Endothelial cell of umbilical vein (primary cell): ENCODE data around the gene FOXP1. TPM values are rescaled to one million over a fixed set of nuclear protein-coding genes. Genes with fewer than 3 reads are reported as not detected.

Experiments
- BruUV-seq: library from RNA; stranded (reverse); fragments of 400-500 nt; replicated peaks from 2 replicates; lab custom pipeline; 2021; lab: Mats Ljungman, UMichigan
- CTCF ChIA-PET: fragments of 300-600, 350-600 bp; sonication (Branson Sonifier 250); formaldehyde crosslinking; loops from one replicate; lab custom pipeline; 2021; ENCODE audit warnings: antibody characterized with exemption, inconsistent platforms; lab: Charles Lee
- POLR2A ChIA-PET: fragments of 300-600, 350-600 bp; sonication (Branson Sonifier 250); formaldehyde crosslinking; loops from one replicate; lab custom pipeline; 2021; ENCODE audit warnings: antibody characterized with exemption, inconsistent platforms; lab: Charles Lee
- DNase-seq: peaks from one replicate; pipeline ENCODE4 v3.0.0-alpha.2; 2011; ENCODE audit warnings: low read depth, low spot score
- FAIRE-seq: peaks from 2 replicates; lab custom pipeline; 2011; peaks lifted over from hg19 to GRCh38; lab: Jason Lieb, UNC
- H2AFZ ChIP-seq: 2 replicates; pipeline ENCODE4 v1.6.0; 2012; ENCODE audit warnings: low read depth, low read length, control low read depth, inconsistent platforms
- H3K27ac ChIP-seq: 2 replicates; pipeline ENCODE4 v1.5.1; 2011; ENCODE audit warnings: low read depth, mild to moderate bottlenecking, control low read depth, low read length, moderate library complexity; ENCODE audit not compliant: insufficient read depth
- H3K27me3 ChIP-seq, 2 experiments: 2 replicates each; pipeline versions ENCODE4 v1.6.0 to v1.6.1; 2011; ENCODE audit warnings: low read length in 2 of 2, mixed read lengths in 1 of 2; ENCODE audit not compliant: control insufficient read depth in 2 of 2, insufficient read depth in 2 of 2
- H3K36me3 ChIP-seq, 2 experiments: 2 replicates in 1 of 2; 3 replicates in 1 of 2; pipeline ENCODE4 v1.5.1; 2011; ENCODE audit warnings: low read length in 2 of 2, mild to moderate bottlenecking in 1 of 2, moderate library complexity in 1 of 2; ENCODE audit not compliant: control insufficient read depth in 2 of 2, insufficient read depth in 2 of 2; ENCODE audit errors: extremely low read depth in 1 of 2
- H3K4me1 ChIP-seq: 3 replicates; pipeline ENCODE4 v1.5.1; 2011; ENCODE audit warnings: mild to moderate bottlenecking, low read length; ENCODE audit not compliant: control insufficient read depth, insufficient read depth; ENCODE audit errors: extremely low read depth
- H3K4me2 ChIP-seq: 2 replicates; pipeline ENCODE4 v1.6.1; 2011; ENCODE audit warnings: low read length, control low read depth, mixed read lengths; ENCODE audit not compliant: insufficient read depth
- H3K4me3 ChIP-seq, 3 experiments: fragments of 200-600 bp in 1 of 3; sonication (generic), shearing (Covaris generic) in 1 of 3; replicated peaks in 1 of 3; 2 replicates each; pipeline ENCODE4 v1.5.1; 2011 to 2016; ENCODE audit warnings: control low read depth in 3 of 3, low read length in 3 of 3, mild to moderate bottlenecking in 2 of 3, inconsistent platforms in 1 of 3, low read depth in 1 of 3, moderate library complexity in 1 of 3; ENCODE audit not compliant: insufficient read depth in 1 of 3
- H3K79me2 ChIP-seq: 2 replicates; pipeline ENCODE4 v1.6.0; 2012; ENCODE audit warnings: low read length, inconsistent platforms; ENCODE audit not compliant: control insufficient read depth, insufficient read depth
- H3K9ac ChIP-seq: replicated peaks from 2 replicates; pipeline ENCODE3; 2011; ENCODE audit warnings: low read length, control low read depth; ENCODE audit not compliant: insufficient read depth; ENCODE audit errors: extremely low read depth
- H3K9me1 ChIP-seq: replicated peaks from 3 replicates; pipeline ENCODE4 v1.6.0; 2011; ENCODE audit warnings: mild to moderate bottlenecking, low read length; ENCODE audit not compliant: control insufficient read depth, insufficient read depth; ENCODE audit errors: extremely low read depth
- H3K9me3 ChIP-seq: replicated peaks from 2 replicates; pipeline ENCODE4 v1.5.1; 2012; ENCODE audit warnings: low read length, inconsistent platforms; ENCODE audit not compliant: control insufficient read depth, insufficient read depth
- H4K20me1 ChIP-seq: replicated peaks from 2 replicates; pipeline ENCODE3; 2011; ENCODE audit warnings: mild to moderate bottlenecking, low read length; ENCODE audit not compliant: control insufficient read depth, insufficient read depth; ENCODE audit errors: extremely low read depth
- EZH2 ChIP-seq: IDR thresholded peaks from 2 replicates; pipeline ENCODE4 v1.6.1; 2012; ENCODE audit warnings: borderline replicate concordance, low read depth, mild to moderate bottlenecking, moderate library complexity, low read length, inconsistent platforms; ENCODE audit not compliant: severe bottlenecking
- FOS ChIP-seq: IDR thresholded peaks from 2 replicates; pipeline ENCODE4 v1.6.1; 2011; ENCODE audit warnings: mild to moderate bottlenecking, low read length, moderate library complexity, borderline replicate concordance; ENCODE audit not compliant: insufficient read depth
- GATA2 ChIP-seq: IDR thresholded peaks from 2 replicates; pipeline ENCODE4 v1.7.0; 2011; ENCODE audit warnings: low read depth, mild to moderate bottlenecking, moderate library complexity, mixed read lengths, low read length; ENCODE audit not compliant: insufficient read length, insufficient read depth
- JUN ChIP-seq: IDR thresholded peaks from 2 replicates; pipeline ENCODE4 v1.6.1; 2011; ENCODE audit warnings: borderline replicate concordance, low read depth; ENCODE audit not compliant: insufficient read length, insufficient read depth
- MYC ChIP-seq: IDR thresholded peaks from one replicate; pipeline ENCODE4 v1.6.1; 2011; ENCODE audit warnings: mild to moderate bottlenecking, low read depth, low read length
- POLR2A ChIP-seq: IDR thresholded peaks from 2 replicates; pipeline ENCODE4 v1.6.1; 2012; ENCODE audit warnings: low read depth, mild to moderate bottlenecking, control low read depth, low read length
- POLR2AphosphoS5 ChIP-seq: IDR thresholded peaks from 2 replicates; pipeline ENCODE4 v1.6.1; 2012; ENCODE audit warnings: low read depth, mild to moderate bottlenecking, control low read depth, low read length, moderate library complexity; ENCODE audit not compliant: insufficient read depth
- dilution Hi-C: fragments of 300-500 bp; cut with MboI; formaldehyde crosslinking; loops from one replicate; pipeline ENCODE4 v1.15.0; 2019; ENCODE audit warnings: low sequenced_read_pairs; ENCODE audit not compliant: extremely low pct_ligation_motif_present
- intact Hi-C: fragments of 100-400 bp; cut with micrococcal nuclease; formaldehyde crosslinking; loops from one replicate; pipeline ENCODE4 v1.10.0; 2022
- polyA plus RNA-seq, 4 experiments: library from polyadenylated mRNA; depleted of rRNA in 3 of 4; stranded (reverse) in 3 of 4; unstranded in 1 of 4; fragments of >200 nt; gene quantifications; 2 replicates each; pipeline versions ENCODE4 v1.2.1 to v1.2.3, GENCODE V29; 2011 to 2012; ENCODE audit warnings: missing spikeins in 1 of 4
- total RNA-seq: library from RNA; stranded (reverse); gene quantifications from 2 replicates; pipeline ENCODE4 v1.2.3, GENCODE V29; 2021
- TF ChIP-seq, protein P1 (sequence below): IDR thresholded peaks from 2 replicates; pipeline ENCODE4 v1.6.1; 2011; ENCODE audit not compliant: insufficient read depth, insufficient read length
- TF ChIP-seq, protein P2 (sequence below), 2 donors: IDR thresholded peaks; 1 replicate in 1 of 2; 2 replicates in 1 of 2; pipeline ENCODE4 v1.5.1; 2011; ENCODE audit warnings: low read length in 2 of 2, mild to moderate bottlenecking in 2 of 2, moderate library complexity in 2 of 2, control low read depth in 1 of 2, inconsistent platforms in 1 of 2, low read depth in 1 of 2; ENCODE audit not compliant: insufficient read depth in 1 of 2; ENCODE audit errors: extremely low read depth in 1 of 2

Gene FOXP1
- total and polyA plus RNA-seq, 2 donors (not counting 3 experiments of a cell fraction or from before 2014, with no cell fraction given): 41.0 to 107 TPM

DNA sequence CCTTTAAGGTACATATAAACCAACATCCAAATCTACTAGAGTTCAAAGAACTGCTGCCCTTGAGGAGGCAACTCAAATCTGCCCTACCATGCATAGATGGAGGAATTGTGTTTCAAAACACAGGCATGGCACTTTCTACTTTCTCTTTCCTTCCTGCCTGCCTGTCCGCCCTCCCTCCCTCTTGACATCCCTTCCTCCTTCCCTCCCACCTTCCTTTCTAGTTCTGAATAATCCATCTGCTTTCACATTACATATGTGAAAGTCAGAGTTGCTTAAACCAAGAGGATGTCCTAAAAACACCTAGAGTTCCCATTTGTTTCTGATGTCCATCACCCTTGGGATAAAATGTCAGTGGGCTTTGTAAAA is 537.6 kb downstream of the FOXP1 start:
- H2AFZ ChIP-seq: no peak overlapping the region
- H3K27ac ChIP-seq: no peak overlapping the region
- no peaks in the 10 kb centered on the region for H3K27me3 ChIP-seq
- peaks cover 69% of the 10 kb centered on the region for H3K79me2 ChIP-seq
- no TSS peak for BruUV-seq
- TF ChIP-seq GATA2 (no peak), MYC (no peak), FOS (no peak), POLR2AphosphoS5 (no peak), POLR2A (no peak), EZH2 (no peak), JUN (no peak)
- TF ChIP-seq, protein P1, sequence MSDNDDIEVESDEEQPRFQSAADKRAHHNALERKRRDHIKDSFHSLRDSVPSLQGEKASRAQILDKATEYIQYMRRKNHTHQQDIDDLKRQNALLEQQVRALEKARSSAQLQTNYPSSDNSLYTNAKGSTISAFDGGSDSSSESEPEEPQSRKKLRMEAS: no peak
- TF ChIP-seq, protein P2, sequence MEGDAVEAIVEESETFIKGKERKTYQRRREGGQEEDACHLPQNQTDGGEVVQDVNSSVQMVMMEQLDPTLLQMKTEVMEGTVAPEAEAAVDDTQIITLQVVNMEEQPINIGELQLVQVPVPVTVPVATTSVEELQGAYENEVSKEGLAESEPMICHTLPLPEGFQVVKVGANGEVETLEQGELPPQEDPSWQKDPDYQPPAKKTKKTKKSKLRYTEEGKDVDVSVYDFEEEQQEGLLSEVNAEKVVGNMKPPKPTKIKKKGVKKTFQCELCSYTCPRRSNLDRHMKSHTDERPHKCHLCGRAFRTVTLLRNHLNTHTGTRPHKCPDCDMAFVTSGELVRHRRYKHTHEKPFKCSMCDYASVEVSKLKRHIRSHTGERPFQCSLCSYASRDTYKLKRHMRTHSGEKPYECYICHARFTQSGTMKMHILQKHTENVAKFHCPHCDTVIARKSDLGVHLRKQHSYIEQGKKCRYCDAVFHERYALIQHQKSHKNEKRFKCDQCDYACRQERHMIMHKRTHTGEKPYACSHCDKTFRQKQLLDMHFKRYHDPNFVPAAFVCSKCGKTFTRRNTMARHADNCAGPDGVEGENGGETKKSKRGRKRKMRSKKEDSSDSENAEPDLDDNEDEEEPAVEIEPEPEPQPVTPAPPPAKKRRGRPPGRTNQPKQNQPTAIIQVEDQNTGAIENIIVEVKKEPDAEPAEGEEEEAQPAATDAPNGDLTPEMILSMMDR (IDR thresholded peaks at IDR 0.05; ENCODE audit: extremely low read depth in 1 of 2, insufficient read depth in 1 of 2, low read depth in 1 of 2, low read length in 2 of 2): no peak
- no peak overlapping the region for H3K4me3 ChIP-seq
- H3K36me3 ChIP-seq: peaks cover 24 to 26% of the 10 kb centered on the region in 2 experiments
- POLR2A ChIA-PET: no interaction called here
- intact Hi-C loops (no loop called here), dilution Hi-C loops (no loop called here)
- H3K4me2 ChIP-seq: no peak overlapping the region
- H3K9me1 ChIP-seq: no peaks in the 10 kb centered on the region
- FAIRE-seq: no peak
- H4K20me1 ChIP-seq: no peaks in the 10 kb centered on the region
- no peaks in the 10 kb centered on the region for H3K9me3 ChIP-seq
- peaks cover 50% of the 10 kb centered on the region for H3K4me1 ChIP-seq
- DNase-seq: no peak
- CTCF ChIA-PET: no interaction called here
- H3K9ac ChIP-seq: no peak overlapping the region
